Mesenchymal stem cell (in vitro differentiated cells and primary cell): ENCODE measurements around the gene GAREM1.

ENCODE experiments used
- DNase-seq: peaks from one replicate; pipeline ENCODE4 v3.0.0-alpha.2; 2013
- H2AFZ ChIP-seq: one replicate; pipeline ENCODE4 v1.6.1; 2013; ENCODE audit warnings: low read depth, mild to moderate bottlenecking, control low read depth, inconsistent platforms, low read length, moderate library complexity
- H2AK5ac ChIP-seq: 2 replicates; pipeline ENCODE4 v1.6.1; 2013; ENCODE audit warnings: low read length, moderate library complexity, mild to moderate bottlenecking, inconsistent platforms; ENCODE audit not compliant: severe bottlenecking
- H2BK120ac ChIP-seq: one replicate; pipeline ENCODE4 v1.6.1; 2013; ENCODE audit warnings: low read depth, mild to moderate bottlenecking, inconsistent platforms, low read length, moderate library complexity
- H2BK12ac ChIP-seq, 2 experiments: one replicate each; pipeline ENCODE4 v1.6.1; 2013; ENCODE audit warnings: inconsistent platforms in 2 of 2, low read length in 2 of 2, mild to moderate bottlenecking in 2 of 2, moderate library complexity in 2 of 2, control low read depth in 1 of 2
- H2BK15ac ChIP-seq: one replicate; pipeline ENCODE4 v1.6.1; 2013; ENCODE audit warnings: mild to moderate bottlenecking, low read depth, inconsistent platforms; ENCODE audit not compliant: poor library complexity, severe bottlenecking
- H2BK5ac ChIP-seq: 2 replicates; pipeline ENCODE4 v1.6.1; 2013; ENCODE audit warnings: low read depth, mild to moderate bottlenecking, low read length, control low read depth, inconsistent platforms; ENCODE audit not compliant: poor library complexity, severe bottlenecking
- H3K14ac ChIP-seq, 2 experiments: one replicate each; pipeline ENCODE4 v1.6.1; 2013; ENCODE audit warnings: inconsistent platforms in 2 of 2, low read length in 2 of 2, control low read depth in 1 of 2, mild to moderate bottlenecking in 1 of 2, moderate library complexity in 1 of 2
- H3K18ac ChIP-seq, 2 experiments: one replicate each; pipeline ENCODE4 v1.6.1; 2013; ENCODE audit warnings: inconsistent platforms in 2 of 2, low read length in 2 of 2, control low read depth in 1 of 2, low read depth in 1 of 2, mild to moderate bottlenecking in 1 of 2
- H3K23ac ChIP-seq, 2 experiments: one replicate each; pipeline ENCODE4 v1.6.1; 2013; ENCODE audit warnings: inconsistent platforms in 2 of 2, low read length in 2 of 2, mild to moderate bottlenecking in 2 of 2, moderate library complexity in 2 of 2, control low read depth in 1 of 2
- H3K27ac ChIP-seq: 2 replicates; pipeline ENCODE4 v1.5.1; 2013; ENCODE audit warnings: mild to moderate bottlenecking, moderate library complexity, low read length, control low read depth, inconsistent platforms; ENCODE audit not compliant: poor library complexity, severe bottlenecking
- H3K27me3 ChIP-seq, 2 experiments: 2 replicates each; pipeline versions ENCODE4 v1.6.1 to v1.7.0; 2013; ENCODE audit warnings: low read length in 2 of 2, mild to moderate bottlenecking in 2 of 2, moderate library complexity in 2 of 2, control low read depth in 1 of 2, inconsistent platforms in 1 of 2; ENCODE audit not compliant: control insufficient read depth in 1 of 2, insufficient read depth in 1 of 2
- H3K36me3 ChIP-seq, 2 experiments: 2 replicates each; pipeline versions ENCODE4 v1.6.1 to v1.7.0; 2013; ENCODE audit warnings: low read length in 2 of 2, control low read depth in 1 of 2, inconsistent platforms in 1 of 2, low read depth in 1 of 2, mild to moderate bottlenecking in 1 of 2; ENCODE audit not compliant: insufficient read depth in 2 of 2, control insufficient read depth in 1 of 2
- H3K4ac ChIP-seq, 2 experiments: one replicate each; pipeline ENCODE4 v1.6.1; 2013; ENCODE audit warnings: inconsistent platforms in 2 of 2, low read length in 2 of 2, mild to moderate bottlenecking in 2 of 2, moderate library complexity in 2 of 2, control low read depth in 1 of 2, low read depth in 1 of 2
- H3K4me1 ChIP-seq: 2 replicates; pipeline ENCODE4 v1.6.1; 2013; ENCODE audit warnings: low read depth, low read length, control low read depth; ENCODE audit not compliant: control insufficient read depth, insufficient read depth
- H3K4me2 ChIP-seq: 2 replicates; pipeline ENCODE4 v1.6.1; 2013; ENCODE audit warnings: low read length, mild to moderate bottlenecking, inconsistent platforms; ENCODE audit not compliant: poor library complexity, severe bottlenecking
- H3K4me3 ChIP-seq, 2 experiments: 2 replicates each; pipeline versions ENCODE4 v1.5.1 to v1.7.0; 2013; ENCODE audit warnings: low read length in 2 of 2, mild to moderate bottlenecking in 2 of 2, control low read depth in 1 of 2, low read depth in 1 of 2; ENCODE audit not compliant: insufficient read depth in 1 of 2
- H3K79me1 ChIP-seq: replicated peaks from 2 replicates; pipeline ENCODE4 v1.6.1; 2013; ENCODE audit warnings: mild to moderate bottlenecking, control low read depth, low read length, inconsistent platforms; ENCODE audit not compliant: poor library complexity, severe bottlenecking
- H3K9ac ChIP-seq: 2 replicates; pipeline ENCODE4 v1.7.0; 2013; ENCODE audit warnings: mild to moderate bottlenecking, low read length, moderate library complexity
- H3K9me3 ChIP-seq: 2 replicates; pipeline ENCODE4 v1.7.0; 2013; ENCODE audit warnings: mild to moderate bottlenecking, low read length; ENCODE audit not compliant: control insufficient read depth
- H4K8ac ChIP-seq: one replicate; pipeline ENCODE4 v1.6.1; 2013; ENCODE audit warnings: inconsistent platforms, mild to moderate bottlenecking, low read length, moderate library complexity
- H4K91ac ChIP-seq: one replicate; pipeline ENCODE4 v1.6.1; 2013; ENCODE audit warnings: mild to moderate bottlenecking, low read length, inconsistent platforms
- WGBS: methylation state at CpG from one replicate; pipeline ENCODE4 v1.1.7; 2013; ENCODE audit warnings: mixed read lengths; 5-methylcytosine and 5-hydroxymethylcytosine counted together

The GAREM1 gene

GRCh38 chr18:32368991-32369390 is 101.7 kb downstream of the GAREM1 start:
- no peak overlapping the region for H2BK5ac ChIP-seq
- H3K4me2 ChIP-seq, result no peak overlapping the region
- no peak overlapping the region for H2AK5ac ChIP-seq
- WGBS, result 94% methylated on average over 2 of the region's 4 CpGs
- H3K4ac ChIP-seq, result no peak overlapping the region
- H2BK15ac ChIP-seq, result no peak overlapping the region
- no peak overlapping the region for H3K4me3 ChIP-seq
- H3K4me1 ChIP-seq, result peaks cover 6% of the 10 kb centered on the region
- no peaks in the 10 kb centered on the region for H3K27me3 ChIP-seq
- no peak overlapping the region for H2BK12ac ChIP-seq
- no peak overlapping the region for H2AFZ ChIP-seq
- no peak overlapping the region for H3K18ac ChIP-seq
- no peak for DNase-seq
- H3K79me1 ChIP-seq, result peaks cover 9% of the 10 kb centered on the region
- no peak overlapping the region for H3K27ac ChIP-seq
- no peak overlapping the region for H3K9ac ChIP-seq
- no peak overlapping the region for H4K91ac ChIP-seq
- H2BK120ac ChIP-seq, result no peak overlapping the region
- H3K23ac ChIP-seq, result no peak overlapping the region
- no peaks in the 10 kb centered on the region for H3K36me3 ChIP-seq
- H4K8ac ChIP-seq, result no peak overlapping the region
- H3K14ac ChIP-seq, result no peak overlapping the region
- no peaks in the 10 kb centered on the region for H3K9me3 ChIP-seq

GRCh38 chr18:32368170-32368569 is 102.5 kb downstream of the GAREM1 start:
- Histone ChIP-seq H3K18ac (no peak overlapping the region), H3K79me1 (peaks cover 9% of the 10 kb centered on the region), H3K23ac (no peak overlapping the region), H3K4me1 (peaks cover 6% of the 10 kb centered on the region), H2AFZ (no peak overlapping the region), H3K27me3 (no peaks in the 10 kb centered on the region), H3K36me3 (no peaks in the 10 kb centered on the region), H2BK15ac (peak overlapping the region; percentile 20), H2BK5ac (no peak overlapping the region), H3K9me3 (no peaks in the 10 kb centered on the region), H2BK120ac (no peak overlapping the region), H2BK12ac (peak overlapping the region in 1 of 2 experiments; percentile 42), H3K4ac (no peak overlapping the region), H3K4me3 (no peak overlapping the region), H2AK5ac (no peak overlapping the region), H4K8ac (no peak overlapping the region), H4K91ac (no peak overlapping the region), H3K9ac (no peak overlapping the region), H3K4me2 (no peak overlapping the region), H3K14ac (no peak overlapping the region), H3K27ac (no peak overlapping the region)
- peak; percentile 64 for DNase-seq

- no peak overlapping the region for H3K14ac ChIP-seq
- H3K23ac ChIP-seq, result no peak overlapping the region
- H3K36me3 ChIP-seq, result no peaks in the 10 kb centered on the region
- peaks cover 10% of the 10 kb centered on the region for H3K79me1 ChIP-seq
- no peak overlapping the region for H2AFZ ChIP-seq
- no peak overlapping the region for H2BK5ac ChIP-seq
- H4K8ac ChIP-seq, result no peak overlapping the region
- H3K18ac ChIP-seq, result no peak overlapping the region
- no peak overlapping the region for H3K4me2 ChIP-seq
- no peak overlapping the region for H2AK5ac ChIP-seq
- no peak overlapping the region for H2BK15ac ChIP-seq
- peaks cover 3% of the 10 kb centered on the region for H3K4me1 ChIP-seq
- no peaks in the 10 kb centered on the region for H3K9me3 ChIP-seq
- no peak overlapping the region for H3K4ac ChIP-seq
- no peak overlapping the region for H4K91ac ChIP-seq
- no peaks in the 10 kb centered on the region for H3K27me3 ChIP-seq
- no peak overlapping the region for H3K4me3 ChIP-seq
- no peak overlapping the region for H3K9ac ChIP-seq
- H3K27ac ChIP-seq, result peak overlapping the region; percentile 69
- 80% methylated on average over 1 of the region's 1 CpG for WGBS
- no peak overlapping the region for H2BK120ac ChIP-seq
- no peak overlapping the region for H2BK12ac ChIP-seq
- no peak for DNase-seq
These were observed 103.8 kb downstream of the GAREM1 start for GRCh38 chr18:32366586-32367538.

DNA sequence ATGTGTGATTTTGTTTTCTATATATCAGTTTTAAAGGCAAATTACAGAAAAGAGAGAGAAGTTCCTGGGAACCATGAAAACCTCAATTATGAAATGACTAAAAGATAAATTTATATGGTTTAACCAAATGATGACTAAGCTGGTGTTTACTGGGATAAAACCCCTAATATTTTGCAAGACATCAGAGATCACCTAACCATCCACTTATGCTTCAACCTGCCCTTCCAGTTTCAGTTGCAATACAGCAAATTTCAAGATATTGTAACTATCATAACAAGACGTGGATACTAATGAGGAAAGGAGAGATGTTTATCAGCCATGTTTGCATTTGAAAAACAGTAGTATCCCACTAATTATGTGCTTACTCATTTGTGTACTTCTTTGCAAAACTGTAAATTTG is 108.2 kb downstream of the GAREM1 start:
- Histone ChIP-seq H4K91ac (no peak overlapping the region), H3K14ac (no peak overlapping the region), H3K9ac (no peak overlapping the region), H3K27me3 (no peaks in the 10 kb centered on the region), H2AK5ac (no peak overlapping the region), H3K27ac (no peak overlapping the region), H2BK12ac (no peak overlapping the region), H3K18ac (no peak overlapping the region), H3K4me3 (no peak overlapping the region), H3K36me3 (no peaks in the 10 kb centered on the region), H2AFZ (no peak overlapping the region), H3K9me3 (no peaks in the 10 kb centered on the region), H3K4me1 (peaks cover 3% of the 10 kb centered on the region), H2BK120ac (no peak overlapping the region), H3K4me2 (no peak overlapping the region), H3K79me1 (peaks cover 8% of the 10 kb centered on the region), H4K8ac (no peak overlapping the region), H3K4ac (no peak overlapping the region), H3K23ac (no peak overlapping the region), H2BK5ac (no peak overlapping the region), H2BK15ac (no peak overlapping the region)
- WGBS, result no CpG with 5 or more reads among the region's 1 CpG
- no peak for DNase-seq
